ENCODE measurements around the gene PDE4D.

GRCh38 chr5:59712836-59713497, 180.6 kb downstream of the PDE4D start:
- TF ChIP-seq SIN3A (IDR thresholded peaks at IDR 0.05; ENCODE audit: borderline replicate concordance, insufficient read depth, low read length) (no peak), REST (IDR thresholded peaks at IDR 0.05; ENCODE audit: insufficient read depth in 1 of 2, low read depth in 2 of 2, low read length in 2 of 2) (no peak), POLR2AphosphoS5 (IDR thresholded peaks at IDR 0.05; ENCODE audit: low read depth, low read length) (no peak)
